Keratinocyte (primary cell): ENCODE data around the gene HAUS8. TPM values are rescaled to one million over a fixed set of nuclear protein-coding genes. Genes with fewer than 3 reads are reported as not detected.

Experiments used
- DNase-seq: peaks from one replicate; pipeline ENCODE4 v3.0.0-alpha.2; 2011; ENCODE audit warnings: low read depth, missing footprints, low spot score
- FAIRE-seq: peaks from 2 replicates; lab custom pipeline; 2011; peaks lifted over from hg19 to GRCh38; lab: Jason Lieb, UNC
- H2AFZ ChIP-seq: 2 replicates; pipeline ENCODE4 v1.6.0; 2012; ENCODE audit warnings: low read length, control low read depth, inconsistent platforms; ENCODE audit not compliant: control insufficient read depth
- H3K27ac ChIP-seq: 2 replicates; pipeline ENCODE4 v1.5.1; 2011; ENCODE audit warnings: low read length; ENCODE audit not compliant: control insufficient read depth, insufficient read depth
- H3K27me3 ChIP-seq: 3 replicates; pipeline ENCODE4 v1.6.0; 2011; ENCODE audit warnings: low read length; ENCODE audit not compliant: control insufficient read depth, insufficient read depth; ENCODE audit errors: extremely low read depth
- H3K36me3 ChIP-seq, 2 experiments: 2 replicates in 1 of 2; 3 replicates in 1 of 2; pipeline ENCODE4 v1.5.1; 2011; ENCODE audit warnings: low read length in 2 of 2, mild to moderate bottlenecking in 1 of 2; ENCODE audit not compliant: control insufficient read depth in 2 of 2, insufficient read depth in 2 of 2; ENCODE audit errors: extremely low read depth in 1 of 2
- H3K4me1 ChIP-seq: 3 replicates; pipeline ENCODE4 v1.5.1; 2011; ENCODE audit warnings: low read length; ENCODE audit not compliant: control insufficient read depth, insufficient read depth; ENCODE audit errors: extremely low read depth
- H3K4me2 ChIP-seq: 3 replicates; pipeline ENCODE4 v1.6.0; 2011; ENCODE audit warnings: low read depth, low read length; ENCODE audit not compliant: control insufficient read depth, insufficient read depth; ENCODE audit errors: extremely low read depth
- H3K4me3 ChIP-seq, 3 experiments: fragments of 200-600 bp in 1 of 3; sonication (generic) in 1 of 3; 2 replicates in 2 of 3; 3 replicates in 1 of 3; pipeline ENCODE4 v1.5.1; 2011 to 2016; ENCODE audit warnings: low read length in 3 of 3, mild to moderate bottlenecking in 3 of 3, control low read depth in 2 of 3, inconsistent platforms in 1 of 3, low read depth in 1 of 3, mixed read lengths in 1 of 3, mixed run types in 1 of 3, moderate library complexity in 1 of 3; ENCODE audit not compliant: control insufficient read depth in 2 of 3, insufficient read depth in 2 of 3; ENCODE audit errors: extremely low read depth in 1 of 3
- H3K79me2 ChIP-seq: 2 replicates; pipeline ENCODE4 v1.6.0; 2012; ENCODE audit warnings: low read length; ENCODE audit not compliant: control insufficient read depth, insufficient read depth
- H3K9ac ChIP-seq: 3 replicates; pipeline ENCODE4 v1.6.0; 2011; ENCODE audit warnings: low read length; ENCODE audit not compliant: control insufficient read depth, insufficient read depth; ENCODE audit errors: extremely low read depth
- H3K9me1 ChIP-seq: 3 replicates; pipeline ENCODE4 v1.6.0; 2011; ENCODE audit warnings: low read length; ENCODE audit not compliant: control insufficient read depth, insufficient read depth; ENCODE audit errors: extremely low read depth
- H3K9me3 ChIP-seq: 2 replicates; pipeline ENCODE4 v1.5.1; 2012; ENCODE audit warnings: low read depth, low read length; ENCODE audit not compliant: control insufficient read depth
- H4K20me1 ChIP-seq: 3 replicates; pipeline ENCODE4 v1.6.0; 2011; ENCODE audit warnings: low read length; ENCODE audit not compliant: control insufficient read depth, insufficient read depth; ENCODE audit errors: extremely low read depth
- CTCF ChIP-seq, 3 experiments: IDR thresholded peaks in 1 of 3; conservative IDR thresholded peaks in 1 of 3; optimal IDR thresholded peaks in 1 of 3; 2 replicates in 2 of 3; 3 replicates in 1 of 3; pipeline versions ENCODE3 to v1.5.1; 2011; ENCODE audit warnings: low read length in 3 of 3, mild to moderate bottlenecking in 3 of 3, moderate library complexity in 2 of 3, control low read depth in 1 of 3, inconsistent platforms in 1 of 3; ENCODE audit not compliant: insufficient read depth in 2 of 3; ENCODE audit errors: extremely low read depth in 1 of 3
- EZH2 ChIP-seq: IDR thresholded peaks from one replicate; pipeline ENCODE4 v1.6.1; 2012; ENCODE audit warnings: inconsistent platforms, mild to moderate bottlenecking, low read length, moderate library complexity
- dilution Hi-C: fragments of 300-500 bp; cut with MboI; formaldehyde crosslinking; loops from one replicate; pipeline ENCODE4 v1.7.0; 2020; ENCODE audit warnings: low sequenced_read_pairs; ENCODE audit not compliant: extremely low pct_ligation_motif_present
- polyA plus RNA-seq, 5 experiments: library from polyadenylated mRNA; depleted of rRNA in 3 of 5; stranded (reverse) in 3 of 5; stranded (forward) in 1 of 5; unstranded in 1 of 5; fragments of >200 nt; gene quantifications; 1 replicate in 1 of 5; 2 replicates in 3 of 5; 3 replicates in 1 of 5; pipeline versions ENCODE4 v1.2.1 to v1.2.3, GENCODE V29; 2011 to 2012; ENCODE audit warnings: missing spikeins in 2 of 5, low read depth in 1 of 5, low replicate concordance in 1 of 5

HAUS8 gene
- polyA plus RNA-seq, 1 donor (not counting 4 experiments of a cell fraction or from before 2014, with no cell fraction given) = 8.1 TPM

GRCh38 chr19:17090583-17090982 is 15.3 kb upstream of the HAUS8 start:
- Histone ChIP-seq H3K36me3 (peaks cover 5 to 10% of the 10 kb centered on the region in 2 experiments), H2AFZ (no peak overlapping the region), H3K4me3 (no peak overlapping the region), H3K27me3 (no peaks in the 10 kb centered on the region), H3K4me1 (peaks cover 2% of the 10 kb centered on the region), H3K9me1 (peaks cover 5% of the 10 kb centered on the region), H3K9ac (no peak overlapping the region), H3K9me3 (no peaks in the 10 kb centered on the region), H3K27ac (no peak overlapping the region), H4K20me1 (no peaks in the 10 kb centered on the region), H3K4me2 (no peak overlapping the region), H3K79me2 (peaks cover 90% of the 10 kb centered on the region)
- dilution Hi-C loops = no loop called here
- DNase-seq (no peak), FAIRE-seq (no peak)
- TF ChIP-seq CTCF (optimal IDR thresholded peaks at IDR 0.05 in 1 of 3, IDR thresholded peaks at IDR 0.05 in 1 of 3, conservative IDR thresholded peaks at IDR 0.05 in 1 of 3; ENCODE audit: extremely low read depth in 1 of 3, insufficient read depth in 2 of 3, low read length in 3 of 3) (no peak), EZH2 (no peak)

GRCh38 chr19:17088552-17088951 is 13.3 kb upstream of the HAUS8 start:
- peaks cover 5 to 13% of the 10 kb centered on the region in 2 experiments for H3K36me3 ChIP-seq
- no peak overlapping the region for H2AFZ ChIP-seq
- no peaks in the 10 kb centered on the region for H3K27me3 ChIP-seq
- peaks cover 5% of the 10 kb centered on the region for H3K9me1 ChIP-seq
- no peaks in the 10 kb centered on the region for H3K9me3 ChIP-seq
- H3K9ac ChIP-seq = no peak overlapping the region
- peaks cover 2% of the 10 kb centered on the region for H3K4me1 ChIP-seq
- TF ChIP-seq CTCF (optimal IDR thresholded peaks at IDR 0.05 in 1 of 3, IDR thresholded peaks at IDR 0.05 in 1 of 3, conservative IDR thresholded peaks at IDR 0.05 in 1 of 3; ENCODE audit: extremely low read depth in 1 of 3, insufficient read depth in 2 of 3, low read length in 3 of 3) = no peak
- no peak for TF ChIP-seq EZH2
- DNase-seq (no peak), FAIRE-seq (no peak)
- H4K20me1 ChIP-seq = no peaks in the 10 kb centered on the region
- H3K79me2 ChIP-seq = peaks cover 89% of the 10 kb centered on the region
- no peak overlapping the region for H3K4me2 ChIP-seq
- H3K4me3 ChIP-seq = no peak overlapping the region
- H3K27ac ChIP-seq = no peak overlapping the region
- dilution Hi-C loops = no loop called here
